NCI-H446 treated with DMSO at 0.1 percent for 48 hours (cell line): ENCODE measurements around the gene CDYL.

Experiments
- DNase-seq: peaks from one replicate; lab custom pipeline; 2025; lab: John Stamatoyannopoulos, UW

The CDYL gene, protein sequence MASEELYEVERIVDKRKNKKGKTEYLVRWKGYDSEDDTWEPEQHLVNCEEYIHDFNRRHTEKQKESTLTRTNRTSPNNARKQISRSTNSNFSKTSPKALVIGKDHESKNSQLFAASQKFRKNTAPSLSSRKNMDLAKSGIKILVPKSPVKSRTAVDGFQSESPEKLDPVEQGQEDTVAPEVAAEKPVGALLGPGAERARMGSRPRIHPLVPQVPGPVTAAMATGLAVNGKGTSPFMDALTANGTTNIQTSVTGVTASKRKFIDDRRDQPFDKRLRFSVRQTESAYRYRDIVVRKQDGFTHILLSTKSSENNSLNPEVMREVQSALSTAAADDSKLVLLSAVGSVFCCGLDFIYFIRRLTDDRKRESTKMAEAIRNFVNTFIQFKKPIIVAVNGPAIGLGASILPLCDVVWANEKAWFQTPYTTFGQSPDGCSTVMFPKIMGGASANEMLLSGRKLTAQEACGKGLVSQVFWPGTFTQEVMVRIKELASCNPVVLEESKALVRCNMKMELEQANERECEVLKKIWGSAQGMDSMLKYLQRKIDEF

DNA sequence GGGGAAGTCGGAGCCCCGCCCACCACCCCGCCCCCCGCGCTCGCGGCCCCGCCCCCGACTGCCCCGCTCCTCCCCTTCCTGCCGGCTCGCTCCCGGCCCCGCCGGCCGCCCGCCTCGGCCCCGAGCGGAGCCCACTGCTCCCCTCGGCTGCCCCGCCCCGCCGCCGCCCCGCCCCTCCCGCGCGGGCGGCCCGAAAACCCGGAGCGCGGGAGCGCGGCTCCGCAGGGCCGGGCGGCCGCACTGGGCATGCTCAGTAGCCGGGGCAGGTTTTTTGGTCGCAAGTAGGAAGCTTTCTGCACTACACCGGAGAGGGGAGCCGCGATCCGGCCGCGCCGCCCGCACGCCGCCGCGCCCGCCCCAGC, at the start of gene CDYL:
Gene CDYL (plus strand): TSS at position 274 of the 362 bp plus-strand sequence. CDS start 380 bp downstream, outside the sequence.
- DNase-seq, result peak; percentile 59

DNA sequence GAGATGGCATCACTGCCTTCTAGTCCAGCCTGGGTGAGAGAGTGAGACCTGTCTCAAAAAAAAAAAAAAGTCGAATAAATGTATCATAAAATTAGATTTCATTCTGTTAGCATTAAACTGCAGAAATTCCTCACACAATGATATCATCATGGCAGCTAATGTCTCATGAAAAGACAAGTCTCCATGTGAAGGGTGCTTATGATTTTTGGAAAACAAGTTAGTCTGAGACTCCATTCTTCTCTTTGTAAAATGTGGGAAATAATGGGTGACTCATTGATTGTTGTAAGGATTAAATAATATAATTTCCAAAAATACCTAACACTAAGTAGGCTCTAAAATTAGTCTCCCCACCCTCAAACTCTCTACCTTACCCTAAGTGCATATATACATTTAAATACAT, 49.6 kb upstream of the CDYL start:
- no peak for DNase-seq

DNA sequence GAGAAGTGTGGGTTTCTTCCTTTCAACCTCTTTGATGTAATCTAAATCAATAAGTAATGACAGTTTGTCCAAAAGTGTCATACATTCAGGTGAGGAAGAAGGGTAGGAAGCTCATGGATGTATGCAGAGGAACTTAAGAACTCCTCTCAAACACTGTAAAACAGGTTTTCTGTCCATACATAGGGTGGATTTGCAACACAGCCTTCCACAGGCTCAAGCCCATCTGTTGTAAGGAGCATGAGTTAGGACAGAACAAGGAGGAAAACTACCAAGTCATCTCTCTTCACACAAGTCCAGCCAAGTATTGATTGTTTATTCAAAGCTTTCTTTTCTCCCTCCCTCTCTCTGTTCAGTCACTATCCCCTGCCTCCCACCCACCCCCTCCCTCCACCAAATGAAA, 49.0 kb upstream of the CDYL start:
- DNase-seq, result no peak

DNA sequence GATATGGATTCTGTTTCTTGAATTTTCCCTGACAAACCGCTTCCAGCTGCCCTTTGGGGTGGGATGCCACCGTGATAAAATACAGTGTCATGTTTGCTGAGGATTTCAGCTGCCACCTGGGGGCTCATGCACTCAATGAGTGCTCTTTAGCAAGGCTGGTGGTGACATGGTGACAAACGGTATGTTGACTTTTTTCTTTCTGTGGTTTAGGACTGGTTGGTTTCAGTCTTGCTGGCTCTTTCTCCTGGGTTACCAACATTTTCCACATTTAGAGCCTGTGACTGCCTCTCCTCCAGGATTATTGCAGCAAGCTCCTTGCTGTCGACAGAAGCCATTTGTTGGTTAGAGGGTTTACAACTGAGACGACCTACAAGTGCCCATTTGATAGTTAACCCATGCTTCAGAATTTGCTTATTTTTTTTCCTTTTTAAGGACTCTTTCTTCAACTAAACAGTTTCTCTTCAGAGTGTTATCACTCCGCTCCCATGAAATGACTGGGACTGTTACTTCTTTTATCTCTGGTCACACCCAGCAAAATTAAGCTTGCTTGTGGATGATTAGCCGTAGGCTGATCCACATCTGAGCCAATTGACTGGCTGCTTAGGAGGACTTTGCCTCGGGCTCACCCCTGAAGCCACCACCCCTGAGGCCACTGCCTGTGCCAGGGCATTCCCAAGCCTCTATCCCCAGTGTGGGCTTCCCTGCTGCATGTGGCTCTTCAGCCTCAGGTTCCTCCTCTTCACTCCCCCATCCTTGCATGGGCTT, 48.4 kb upstream of the CDYL start:
- no peak for DNase-seq

DNA sequence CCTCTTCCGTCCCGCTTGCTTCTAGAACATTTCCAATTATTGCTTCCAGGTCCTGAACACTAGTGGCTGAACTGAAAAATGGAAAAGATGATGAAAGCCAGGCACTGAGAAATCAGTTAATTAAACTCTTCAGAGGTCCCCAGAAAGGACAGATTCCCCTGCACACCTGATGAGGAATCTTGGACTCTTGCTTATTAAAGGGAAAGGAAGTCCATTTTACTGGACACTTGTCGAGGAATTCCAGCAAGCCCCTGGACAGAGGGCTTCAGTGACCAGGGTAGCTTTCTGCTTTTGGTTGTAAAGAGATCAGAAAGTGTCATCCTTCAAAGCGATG, 47.8 kb upstream of the CDYL start:
- DNase-seq, result no peak

DNA sequence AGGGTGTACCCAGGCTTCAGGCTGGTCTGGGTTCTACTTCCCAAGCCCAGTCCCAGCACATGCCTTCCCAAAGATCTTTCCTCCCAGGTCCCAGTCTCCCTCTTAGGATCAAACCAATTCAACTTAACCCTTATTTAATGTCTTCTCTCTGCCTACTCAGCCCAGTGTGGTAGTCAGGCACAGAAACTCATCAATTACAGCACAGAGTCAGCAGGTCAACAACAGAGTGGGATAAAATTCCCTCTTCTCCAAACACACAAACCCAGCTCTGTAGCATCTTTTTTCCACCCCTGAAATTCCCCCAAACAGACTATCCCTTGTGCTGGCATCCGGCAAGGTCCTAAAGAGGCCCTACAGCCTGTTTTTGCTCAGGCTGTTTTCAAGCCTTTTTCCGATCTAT, 47.3 kb upstream of the CDYL start:
- DNase-seq, result no peak

DNA sequence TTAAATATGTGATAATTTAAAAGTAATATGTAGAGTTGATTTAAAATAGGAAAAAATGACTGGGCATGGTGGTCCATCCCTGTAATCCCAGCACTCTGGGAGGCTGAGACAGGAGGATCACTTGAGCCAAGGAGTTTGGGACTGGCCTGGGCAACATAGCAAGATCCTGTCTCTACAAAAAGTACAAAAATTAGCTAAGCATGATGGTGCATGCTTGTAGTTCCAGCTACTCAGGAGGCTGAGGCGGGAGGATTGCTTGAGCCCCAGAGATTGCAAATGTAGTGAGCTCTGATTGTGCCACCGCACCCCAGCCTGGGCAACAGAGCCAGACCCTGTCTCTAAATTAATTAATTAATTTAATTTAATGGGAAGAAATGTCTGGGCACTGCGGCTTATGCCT, 44.2 kb upstream of the CDYL start:
- DNase-seq, result no peak

DNA sequence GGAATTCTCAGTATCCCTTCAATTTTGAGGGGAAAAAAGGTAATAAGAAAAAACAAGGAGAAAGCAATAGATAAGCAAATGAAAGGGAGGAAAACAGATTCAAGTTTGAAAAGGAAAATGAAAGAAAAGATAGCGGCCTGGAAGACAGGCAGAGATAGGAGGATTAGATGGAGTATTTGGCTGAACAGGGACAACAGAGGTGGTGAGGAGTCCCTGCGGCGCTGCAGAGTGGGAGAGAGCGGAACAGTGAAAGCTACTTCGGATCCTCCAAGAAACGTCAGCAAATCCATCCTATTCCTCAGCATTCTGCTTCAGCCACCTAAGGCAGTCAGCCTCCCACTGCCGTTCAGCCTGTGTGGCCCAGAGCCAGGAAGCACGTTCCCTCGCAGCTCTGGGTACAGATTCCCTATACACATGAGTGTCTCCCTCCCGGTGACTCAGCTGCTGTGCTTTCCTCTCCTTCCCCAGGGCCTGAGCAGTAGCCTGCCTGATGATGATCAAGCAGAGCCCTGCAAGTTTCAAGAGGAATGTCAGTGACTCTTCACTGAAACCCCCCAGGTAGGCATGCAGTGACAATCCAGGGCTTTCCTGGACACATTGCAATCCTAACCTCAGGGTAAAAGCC, 43.4 kb upstream of the CDYL start:
- DNase-seq, result peak; percentile 28

DNA sequence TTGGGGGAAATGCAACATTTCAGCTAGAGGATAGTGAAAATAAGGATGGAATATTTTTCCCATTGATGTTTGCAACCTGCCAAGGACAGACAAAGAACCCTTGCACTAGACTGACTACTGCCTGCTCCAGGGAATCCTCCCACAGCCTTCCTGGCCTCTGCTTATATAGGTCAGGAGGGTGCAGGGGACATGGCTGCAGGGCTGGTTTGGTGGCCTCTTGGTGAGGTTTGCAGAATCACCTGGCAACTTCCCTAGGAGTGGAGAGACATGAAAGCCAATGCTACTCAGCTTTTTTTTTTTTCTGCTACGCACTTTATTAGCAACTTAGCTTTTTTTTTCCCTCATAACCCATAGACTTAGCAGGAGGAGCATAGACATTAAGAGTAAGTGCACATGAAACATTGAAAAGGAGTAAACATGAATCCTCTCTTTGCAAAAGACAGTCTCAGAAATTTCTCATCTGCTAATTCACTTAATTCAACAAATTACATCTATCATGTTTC, 39.8 kb upstream of the CDYL start:
- no peak for DNase-seq

DNA sequence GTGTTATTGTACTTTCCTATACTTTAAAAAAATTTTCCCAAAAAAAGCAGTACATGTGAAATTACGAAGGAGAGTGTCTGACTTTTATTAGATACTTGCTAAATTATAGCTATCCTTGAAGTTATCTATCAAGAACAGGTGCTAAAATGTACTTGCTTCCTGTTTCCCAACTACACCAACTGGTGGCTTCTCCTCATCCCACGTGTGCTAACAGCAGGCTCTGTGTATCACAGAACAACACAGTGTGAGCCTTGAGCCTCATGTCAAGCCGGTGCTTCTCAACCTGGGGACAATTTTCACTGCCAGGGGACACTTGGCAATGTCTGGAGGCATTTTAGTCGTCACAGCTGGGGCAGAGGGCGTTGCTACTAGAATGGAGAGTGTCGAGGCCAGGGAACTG, 36.2 kb upstream of the CDYL start:
- no peak for DNase-seq

DNA sequence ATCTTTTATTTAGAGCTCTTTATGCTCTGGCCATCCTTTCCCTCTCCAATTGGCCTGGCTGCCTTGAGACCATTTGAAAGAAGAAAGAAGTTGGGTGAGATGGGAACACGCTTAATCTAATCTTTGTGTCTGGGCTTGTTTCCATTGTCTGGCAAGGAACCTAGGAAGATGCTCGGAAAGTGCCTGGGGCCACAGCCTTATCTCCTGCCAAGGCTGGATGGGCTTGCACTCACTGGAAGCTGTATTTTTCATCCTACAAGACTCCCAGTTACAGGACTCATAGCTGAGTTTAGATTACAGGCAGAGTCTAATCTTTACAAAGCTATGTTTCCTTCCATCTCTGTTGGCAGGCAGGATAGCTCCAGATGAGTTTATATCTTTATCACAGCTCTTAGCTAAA, 33.1 kb upstream of the CDYL start:
- no peak for DNase-seq

DNA sequence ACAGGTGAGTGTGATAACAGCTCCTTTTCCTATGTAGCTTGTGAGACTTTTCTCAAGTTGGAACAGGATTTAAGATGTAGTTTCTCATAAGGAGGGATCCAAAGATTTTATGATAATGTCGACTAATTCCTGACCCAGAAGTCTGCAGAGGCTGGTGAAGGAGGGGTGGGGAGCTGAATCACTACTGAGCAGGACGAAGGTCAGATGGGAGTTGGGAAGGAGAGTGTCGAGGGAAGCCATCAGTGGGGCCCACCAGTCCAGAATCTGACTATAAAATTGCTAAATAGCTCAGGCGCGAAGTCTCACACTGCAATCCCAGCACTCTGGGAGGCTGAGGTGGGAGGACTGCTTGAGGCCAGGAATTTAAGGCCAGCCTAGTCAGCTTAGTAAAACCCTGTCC, 32.3 kb upstream of the CDYL start:
- DNase-seq, result no peak

DNA sequence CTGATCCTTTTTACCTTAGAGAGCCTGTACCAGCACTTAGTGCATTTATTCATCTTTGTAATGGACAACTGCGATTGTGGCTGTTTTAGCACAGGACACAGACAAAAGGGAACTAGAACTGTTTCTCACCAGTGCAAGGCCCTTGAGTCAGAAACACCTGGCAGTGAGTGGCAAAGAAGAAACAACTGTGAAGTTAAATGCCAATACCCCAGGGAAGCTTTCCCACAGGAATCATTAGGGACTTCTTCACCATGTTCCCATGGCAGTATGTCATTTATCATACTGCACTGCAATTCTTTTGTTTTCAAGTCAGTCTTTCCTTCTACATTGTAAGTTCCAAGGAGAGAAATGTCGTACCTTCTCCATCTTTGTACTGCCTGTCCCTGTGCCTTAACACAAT, 28.6 kb upstream of the CDYL start:
- DNase-seq, result no peak

DNA sequence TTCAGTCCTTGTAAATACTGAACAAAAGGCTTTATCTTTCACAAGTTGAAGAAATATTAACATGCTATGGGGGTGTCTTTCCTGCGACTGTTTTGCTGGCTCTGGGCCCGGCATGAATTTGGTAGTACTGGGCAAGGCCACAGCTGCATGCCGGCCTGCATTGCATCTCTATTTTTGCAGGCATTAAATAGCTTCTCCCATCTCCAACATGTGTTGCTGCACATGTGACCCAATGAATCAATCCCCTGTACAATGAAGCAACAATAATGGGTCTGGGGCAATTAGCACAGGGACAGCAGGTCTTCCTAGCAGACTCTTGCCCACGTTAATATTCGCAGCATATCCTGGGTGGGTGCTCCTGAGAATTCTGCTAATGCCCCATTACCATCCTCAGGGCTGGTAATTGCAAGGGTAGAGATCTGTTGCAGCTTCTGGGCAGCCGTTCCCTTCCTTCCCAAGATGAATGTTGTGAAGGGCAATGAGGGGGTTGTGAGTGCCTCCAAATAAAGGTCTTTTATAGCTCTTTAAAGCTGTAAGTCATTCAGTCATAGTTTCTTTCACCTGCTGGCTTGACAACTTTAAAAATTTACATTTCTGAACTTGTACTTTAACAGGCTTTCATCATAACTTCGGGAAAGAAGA, 24.3 kb upstream of the CDYL start:
- no peak for DNase-seq

DNA sequence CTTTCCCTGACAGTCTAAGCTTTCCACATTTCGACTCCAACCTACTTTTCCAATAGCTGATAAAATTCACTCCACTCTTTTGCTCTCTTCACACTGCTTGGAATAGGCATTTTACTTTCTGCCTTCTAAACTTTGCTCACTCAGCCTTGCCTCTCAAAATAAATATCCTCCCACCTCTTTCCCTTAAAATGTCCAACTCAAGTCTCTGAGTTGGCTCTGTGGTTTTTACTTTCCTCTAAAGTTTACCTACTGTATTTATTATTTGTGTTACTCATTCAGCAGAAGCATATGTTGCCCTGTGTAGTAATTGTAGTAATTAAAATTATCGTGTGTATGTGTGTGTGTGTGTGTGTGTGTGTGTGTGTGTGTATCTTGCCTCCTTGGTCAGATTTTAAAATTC, 20.0 kb upstream of the CDYL start:
- no peak for DNase-seq

DNA sequence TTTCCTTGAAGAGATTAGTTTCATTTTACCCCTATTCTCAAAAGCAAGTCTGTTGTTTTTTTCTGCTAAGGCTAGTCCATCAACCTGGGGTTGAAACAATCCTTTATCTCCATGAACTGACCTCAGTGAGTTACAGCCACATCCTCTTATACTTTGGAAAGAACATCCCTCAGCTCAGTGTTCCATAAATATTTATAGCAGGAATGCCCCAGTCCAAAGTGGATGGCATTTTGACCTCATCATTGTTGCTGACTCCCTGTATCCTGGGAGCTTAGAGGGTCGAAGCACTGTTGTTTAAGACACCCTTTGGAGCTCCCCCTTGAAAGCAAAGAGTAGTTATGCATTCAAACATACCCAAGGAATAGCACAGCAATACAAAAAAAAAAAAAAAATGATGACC, 16.2 kb upstream of the CDYL start:
- DNase-seq, result no peak

DNA sequence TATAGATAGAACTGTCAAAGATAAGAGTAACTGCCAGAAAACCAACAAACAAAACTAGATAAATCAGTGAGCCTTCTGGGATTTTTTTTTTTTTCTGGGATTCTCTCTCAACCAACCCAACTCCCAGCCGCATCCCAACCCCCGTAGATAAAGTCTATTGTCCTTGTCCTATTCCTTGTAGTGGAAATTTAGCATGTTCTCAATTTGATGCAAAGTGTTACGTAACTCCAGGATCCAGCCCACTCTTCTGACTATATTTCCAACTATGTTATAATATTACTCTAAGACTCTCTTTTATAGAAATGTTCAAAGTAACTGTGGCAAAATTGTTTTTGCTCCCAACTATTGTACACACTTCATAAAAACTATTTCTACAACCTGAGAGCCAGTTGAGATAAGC, 15.4 kb upstream of the CDYL start:
- DNase-seq, result no peak

DNA sequence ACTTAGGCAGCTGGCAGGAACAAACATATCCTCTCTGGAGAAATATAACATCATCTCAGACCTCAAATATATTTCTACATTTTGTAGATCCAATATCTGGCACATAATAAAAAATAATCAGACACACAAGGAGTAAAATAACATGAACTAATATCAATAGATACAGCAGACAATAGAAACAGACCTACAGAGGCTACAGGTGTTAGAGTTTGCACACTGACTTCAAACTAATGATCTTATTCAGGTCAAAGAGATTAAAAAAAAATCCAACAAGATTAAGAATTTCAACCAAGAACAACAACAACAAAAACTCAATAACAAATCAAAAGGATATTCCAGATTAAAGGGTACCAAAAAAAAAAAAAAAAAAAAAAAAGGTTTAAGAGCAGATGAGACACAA, 13.9 kb upstream of the CDYL start:
- DNase-seq, result no peak

DNA sequence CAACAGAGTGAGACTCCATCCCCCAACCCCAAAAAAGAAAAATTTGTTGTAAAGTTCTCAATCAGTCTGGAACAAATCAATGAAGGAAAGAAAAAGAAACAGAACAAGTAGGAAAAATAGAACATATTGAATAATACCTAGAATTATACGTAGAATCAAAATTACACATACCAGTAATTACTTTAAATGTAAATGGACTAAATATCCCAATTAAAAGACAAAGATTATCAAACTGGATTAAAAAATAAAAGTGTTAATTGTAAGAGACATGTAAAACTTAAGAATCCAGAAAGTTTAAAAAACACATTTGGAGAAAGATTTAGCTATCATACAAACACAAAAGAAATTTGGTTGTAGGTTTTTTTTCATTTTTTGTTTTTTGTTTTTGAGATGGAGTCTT, 12.3 kb upstream of the CDYL start:
- DNase-seq, result no peak

DNA sequence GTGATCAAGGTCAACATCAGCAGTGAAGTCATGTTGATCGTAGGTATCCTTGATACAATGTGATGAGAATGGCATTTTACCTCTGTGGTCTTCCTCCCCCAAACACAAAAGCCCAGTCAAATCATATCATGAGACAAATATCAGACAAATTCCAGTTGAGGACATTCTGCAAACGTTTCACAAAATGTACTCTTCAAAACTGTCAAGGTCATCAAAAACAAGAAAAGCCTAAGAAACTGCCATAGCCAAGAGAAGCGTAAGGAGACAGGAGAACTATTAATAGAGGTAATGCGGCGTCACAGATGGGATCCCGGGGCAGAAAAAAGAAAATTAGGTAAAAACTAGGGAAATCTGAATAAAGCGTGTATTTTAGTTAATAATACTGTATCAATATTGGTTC, 7.4 kb upstream of the CDYL start:
- no peak for DNase-seq

DNA sequence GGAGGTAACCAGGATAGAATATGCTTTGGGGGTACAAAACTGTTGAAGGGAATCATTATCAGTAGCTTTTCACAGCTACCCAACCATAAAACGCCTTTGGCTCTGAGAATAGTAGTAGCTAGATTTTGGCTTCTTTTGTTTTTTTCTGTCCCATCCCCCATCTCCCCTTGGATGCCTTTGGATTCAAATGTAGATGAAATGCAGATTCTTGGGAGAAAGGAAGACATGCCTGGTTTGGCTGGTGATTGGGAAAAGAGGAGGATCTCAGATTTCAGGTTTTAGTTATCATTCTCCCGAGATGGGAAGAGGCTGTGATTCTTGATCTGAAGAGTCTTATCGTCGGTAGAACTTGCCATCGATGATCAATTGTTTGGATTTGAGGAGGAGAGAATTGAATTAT, 3.5 kb upstream of the CDYL start:
- DNase-seq, result no peak

DNA sequence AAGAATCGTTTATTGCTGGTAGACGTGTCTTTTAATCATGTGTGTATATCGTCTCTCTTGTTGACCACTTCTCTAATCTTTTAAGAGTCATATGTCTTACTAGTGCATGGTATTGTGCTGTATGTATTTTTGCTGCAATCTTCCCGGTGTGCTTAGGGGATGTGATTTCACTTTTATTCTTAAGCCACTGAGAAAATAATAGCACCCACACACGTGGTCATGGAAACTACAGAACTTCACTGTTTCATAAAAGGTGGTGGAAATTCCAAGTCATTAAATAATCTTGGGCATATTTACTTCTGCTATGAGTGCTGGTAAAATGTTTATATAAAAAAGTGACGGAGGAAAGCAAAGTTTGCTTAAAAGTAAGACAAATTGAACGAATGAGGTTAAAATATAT, 3.0 kb upstream of the CDYL start:
- no peak for DNase-seq
